ENCODE data around the gene LENEP.
"Not testable (repeated sequence)": the region's sequence is repeated elsewhere in the genome, so short reads cannot be mapped to it uniquely, and the experiment has no call there.

GRCh38 chr1:154986736-154987135, 6.7 kb upstream of the LENEP start:
- not testable (repeated sequence) for TF ChIP-seq CTCF, POLR2A (IDR thresholded peaks at IDR 0.05)
